HG03045 (cell line): ENCODE data around the gene IL31.

Source experiments
- ATAC-seq: cut with Tn5 transposase; IDR thresholded peaks from one replicate; pipeline ENCODE4 v1.9.1; 2021; ENCODE audit warnings: mild to moderate bottlenecking, moderate library complexity; ENCODE audit not compliant: unreplicated experiment

Gene IL31

GRCh38 chr12:122159882-122160281, 14.1 kb downstream of the IL31 start:
- ATAC-seq: no peak

- ATAC-seq: no peak
These were observed 15.2 kb downstream of the IL31 start for GRCh38 chr12:122158700-122159285.

GRCh38 chr12:122155705-122156104, 18.3 kb downstream of the IL31 start:
- ATAC-seq: no peak

GRCh38 chr12:122152754-122153153, 21.3 kb downstream of the IL31 start:
- no peak for ATAC-seq

GRCh38 chr12:122150127-122150681, 23.8 kb downstream of the IL31 start:
- no peak for ATAC-seq

- no peak for ATAC-seq
These were observed 25.4 kb downstream of the IL31 start for GRCh38 chr12:122148657-122149056.

GRCh38 chr12:122147514-122148290, 26.3 kb downstream of the IL31 start:
- ATAC-seq: no peak

- no peak for ATAC-seq
These were observed 28.3 kb downstream of the IL31 start for GRCh38 chr12:122145505-122146330.

- no peak for ATAC-seq
These were observed 29.1 kb downstream of the IL31 start for GRCh38 chr12:122144885-122145284.

- ATAC-seq: no peak
These were observed 31.2 kb downstream of the IL31 start for GRCh38 chr12:122142857-122143256.

GRCh38 chr12:122141911-122142725, 31.9 kb downstream of the IL31 start:
- no peak for ATAC-seq

GRCh38 chr12:122140467-122141257, 33.4 kb downstream of the IL31 start:
- no peak for ATAC-seq

GRCh38 chr12:122139941-122140340, 34.1 kb downstream of the IL31 start:
- ATAC-seq: no peak

- ATAC-seq: no peak
These were observed 34.8 kb downstream of the IL31 start for GRCh38 chr12:122139266-122139665.

- ATAC-seq: no peak
These were observed 35.4 kb downstream of the IL31 start for GRCh38 chr12:122138616-122139015.

- no peak for ATAC-seq
These were observed 35.8 kb downstream of the IL31 start for GRCh38 chr12:122138181-122138580.

- ATAC-seq: no peak
These were observed 36.3 kb downstream of the IL31 start for GRCh38 chr12:122137681-122138080.

- no peak for ATAC-seq
These were observed 36.8 kb downstream of the IL31 start for GRCh38 chr12:122137229-122137628.

GRCh38 chr12:122135437-122136031, 38.5 kb downstream of the IL31 start:
- ATAC-seq: no peak
